CD4-positive, CD25-positive, alpha-beta regulatory T cell (primary cell): ENCODE measurements around the gene GALNT1. TPM values are rescaled to one million over a fixed set of nuclear protein-coding genes. Genes with fewer than 3 reads are reported as not detected.

Experiments
- ATAC-seq, 2 donors: fragments of 150-1000 bp; cut with Tn5 transposase; one replicate each; pipeline ENCODE4 v1.10.0; 2021; ENCODE audit warnings: low read depth in 2 of 2, moderate number of reproducible peaks in 2 of 2, moderate library complexity in 1 of 2
- DNase-seq, 3 donors: peaks; one replicate each; pipeline versions ENCODE4 v3.0.0 to v3.0.0-alpha.2; 2012 to 2022; ENCODE audit warnings: mixed read lengths in 1 of 3
- H3K27ac ChIP-seq: one replicate; pipeline ENCODE4 v1.7.0; 2013; ENCODE audit warnings: mild to moderate bottlenecking, low read length; ENCODE audit not compliant: insufficient read depth, poor library complexity, severe bottlenecking
- H3K27me3 ChIP-seq: one replicate; pipeline ENCODE4 v1.7.0; 2013; ENCODE audit warnings: low read length; ENCODE audit not compliant: control insufficient read depth, insufficient read depth
- H3K36me3 ChIP-seq: one replicate; pipeline ENCODE4 v1.7.0; 2013; ENCODE audit warnings: mild to moderate bottlenecking, low read length, moderate library complexity; ENCODE audit not compliant: control insufficient read depth, insufficient read depth
- H3K4me1 ChIP-seq: 2 replicates; pipeline ENCODE4 v1.7.0; 2013; ENCODE audit warnings: mild to moderate bottlenecking, low read length; ENCODE audit not compliant: insufficient read depth, control insufficient read depth, poor library complexity, severe bottlenecking
- H3K4me3 ChIP-seq: one replicate; pipeline ENCODE4 v1.7.0; 2013; ENCODE audit warnings: low read depth, mild to moderate bottlenecking, low read length, moderate library complexity
- H3K9me3 ChIP-seq, 2 experiments: 1 replicate in 1 of 2; 2 replicates in 1 of 2; pipeline ENCODE4 v1.7.0; 2013; ENCODE audit warnings: low read length in 2 of 2, mild to moderate bottlenecking in 1 of 2, moderate library complexity in 1 of 2; ENCODE audit not compliant: control insufficient read depth in 2 of 2
- H3K27ac Mint-ChIP-seq, 3 donors: one replicate each; pipeline ENCODE4 v1.8.0; 2020 to 2022; ENCODE audit warnings: mild to moderate bottlenecking in 3 of 3, mixed read lengths in 3 of 3, moderate library complexity in 2 of 3
- H3K27me3 Mint-ChIP-seq: one replicate; pipeline ENCODE4 v1.8.0; 2022; ENCODE audit warnings: mild to moderate bottlenecking, mixed read lengths
- H3K36me3 Mint-ChIP-seq: one replicate; pipeline ENCODE4 v1.8.0; 2020; ENCODE audit warnings: mixed read lengths
- H3K4me1 Mint-ChIP-seq, 4 donors: one replicate each; pipeline ENCODE4 v1.8.0; 2020 to 2022; ENCODE audit warnings: mixed read lengths in 4 of 4, mild to moderate bottlenecking in 1 of 4
- H3K4me3 Mint-ChIP-seq, 4 donors: one replicate each; pipeline ENCODE4 v1.8.0; 2020 to 2022; ENCODE audit warnings: mild to moderate bottlenecking in 4 of 4, mixed read lengths in 4 of 4, moderate library complexity in 3 of 4
- H3K9me3 Mint-ChIP-seq, 7 donors: one replicate each; pipeline ENCODE4 v1.8.0; 2020 to 2022; ENCODE audit warnings: mixed read lengths in 7 of 7, mild to moderate bottlenecking in 3 of 7, moderate library complexity in 2 of 7
- polyA plus RNA-seq, 4 donors: library from polyadenylated mRNA; unstranded; fragments of 300-500 nt; fragmentation: Illumina TruSeq; gene quantifications; one replicate each; pipeline ENCODE4 v1.2.3, GENCODE V29; 2021
- total RNA-seq: library from RNA; stranded (reverse); gene quantifications from one replicate; pipeline ENCODE4 v1.2.3, GENCODE V29; 2022

Gene GALNT1
- total and polyA plus RNA-seq, 5 donors from 2014 or later = 18.8 to 49.6 (median 22.7) TPM

GRCh38 chr18:35682281-35682867, 100.8 kb downstream of the GALNT1 start:
- DNase-seq (no peak), ATAC-seq (no peak)
- Mint-ChIP-seq H3K27me3 (no peaks in the 10 kb centered on the region), H3K36me3 (peaks cover 35% of the 10 kb centered on the region), H3K4me1 (no peaks in the 10 kb centered on the region), H3K9me3 (no peaks in the 10 kb centered on the region), H3K4me3 (no peak overlapping the region), H3K27ac (no peak overlapping the region)
- H3K27ac ChIP-seq = no peak overlapping the region
- no peaks in the 10 kb centered on the region for H3K9me3 ChIP-seq
- peaks cover 9% of the 10 kb centered on the region for H3K36me3 ChIP-seq
- H3K4me3 ChIP-seq = no peak overlapping the region
- no peaks in the 10 kb centered on the region for H3K27me3 ChIP-seq
- no peaks in the 10 kb centered on the region for H3K4me1 ChIP-seq

GRCh38 chr18:35683021-35683420, 101.5 kb downstream of the GALNT1 start:
- Mint-ChIP-seq H3K9me3 (no peaks in the 10 kb centered on the region), H3K36me3 (peaks cover 37% of the 10 kb centered on the region), H3K4me1 (no peaks in the 10 kb centered on the region), H3K4me3 (no peak overlapping the region), H3K27me3 (no peaks in the 10 kb centered on the region), H3K27ac (no peak overlapping the region)
- Histone ChIP-seq H3K4me3 (no peak overlapping the region), H3K9me3 (no peaks in the 10 kb centered on the region), H3K27ac (no peak overlapping the region), H3K4me1 (no peaks in the 10 kb centered on the region), H3K36me3 (peaks cover 9% of the 10 kb centered on the region), H3K27me3 (no peaks in the 10 kb centered on the region)
- no peak for DNase-seq
- no peak for ATAC-seq

- Histone ChIP-seq H3K27ac (no peak overlapping the region), H3K4me1 (no peaks in the 10 kb centered on the region), H3K27me3 (no peaks in the 10 kb centered on the region), H3K36me3 (peaks cover 16% of the 10 kb centered on the region), H3K9me3 (no peaks in the 10 kb centered on the region), H3K4me3 (no peak overlapping the region)
- Mint-ChIP-seq H3K36me3 (peaks cover 30% of the 10 kb centered on the region), H3K4me1 (no peaks in the 10 kb centered on the region), H3K27ac (no peak overlapping the region), H3K27me3 (no peaks in the 10 kb centered on the region), H3K4me3 (no peak overlapping the region), H3K9me3 (no peaks in the 10 kb centered on the region)
- no peak for ATAC-seq
- DNase-seq = no peak
Observed at GRCh38 chr18:35688757-35689156, 107.2 kb downstream of the GALNT1 start.

GRCh38 chr18:35689728-35690127, 108.2 kb downstream of the GALNT1 start:
- DNase-seq (no peak), ATAC-seq (no peak)
- H3K27ac ChIP-seq = no peak overlapping the region
- H3K9me3 ChIP-seq = no peaks in the 10 kb centered on the region
- no peaks in the 10 kb centered on the region for H3K9me3 Mint-ChIP-seq
- no peaks in the 10 kb centered on the region for H3K27me3 ChIP-seq
- H3K4me1 ChIP-seq = no peaks in the 10 kb centered on the region
- peaks cover 12% of the 10 kb centered on the region for H3K36me3 ChIP-seq
- no peak overlapping the region for H3K27ac Mint-ChIP-seq
- no peak overlapping the region for H3K4me3 ChIP-seq
- H3K4me1 Mint-ChIP-seq = no peaks in the 10 kb centered on the region
- peaks cover 25% of the 10 kb centered on the region for H3K36me3 Mint-ChIP-seq
- H3K27me3 Mint-ChIP-seq = no peaks in the 10 kb centered on the region
- no peak overlapping the region for H3K4me3 Mint-ChIP-seq

GRCh38 chr18:35691625-35692024, 110.1 kb downstream of the GALNT1 start:
- Histone ChIP-seq H3K36me3 (peaks cover 12% of the 10 kb centered on the region), H3K27me3 (no peaks in the 10 kb centered on the region), H3K4me1 (no peaks in the 10 kb centered on the region), H3K9me3 (no peaks in the 10 kb centered on the region), H3K27ac (no peak overlapping the region), H3K4me3 (no peak overlapping the region)
- H3K9me3 Mint-ChIP-seq = no peaks in the 10 kb centered on the region
- H3K4me1 Mint-ChIP-seq = no peaks in the 10 kb centered on the region
- DNase-seq (no peak), ATAC-seq (no peak)
- no peak overlapping the region for H3K4me3 Mint-ChIP-seq
- H3K36me3 Mint-ChIP-seq = peaks cover 31% of the 10 kb centered on the region
- H3K27ac Mint-ChIP-seq = no peak overlapping the region
- no peaks in the 10 kb centered on the region for H3K27me3 Mint-ChIP-seq

- Histone ChIP-seq H3K27me3 (no peaks in the 10 kb centered on the region), H3K27ac (no peak overlapping the region), H3K36me3 (peaks cover 10% of the 10 kb centered on the region), H3K9me3 (no peaks in the 10 kb centered on the region), H3K4me3 (no peak overlapping the region), H3K4me1 (no peaks in the 10 kb centered on the region)
- ATAC-seq (no peak), DNase-seq (no peak)
- Mint-ChIP-seq H3K4me1 (no peaks in the 10 kb centered on the region), H3K27me3 (no peaks in the 10 kb centered on the region), H3K27ac (no peak overlapping the region), H3K36me3 (peaks cover 26% of the 10 kb centered on the region), H3K9me3 (no peaks in the 10 kb centered on the region), H3K4me3 (no peak overlapping the region)
Observed at GRCh38 chr18:35692866-35693265, 111.3 kb downstream of the GALNT1 start.

- no peaks in the 10 kb centered on the region for H3K4me1 Mint-ChIP-seq
- H3K4me3 ChIP-seq = no peak overlapping the region
- H3K36me3 Mint-ChIP-seq = peaks cover 20% of the 10 kb centered on the region
- H3K27ac Mint-ChIP-seq = no peak overlapping the region
- ATAC-seq (no peak), DNase-seq (no peak)
- no peaks in the 10 kb centered on the region for H3K9me3 Mint-ChIP-seq
- H3K27ac ChIP-seq = no peak overlapping the region
- H3K27me3 ChIP-seq = no peaks in the 10 kb centered on the region
- H3K9me3 ChIP-seq = no peaks in the 10 kb centered on the region
- no peak overlapping the region for H3K4me3 Mint-ChIP-seq
- no peaks in the 10 kb centered on the region for H3K27me3 Mint-ChIP-seq
- no peaks in the 10 kb centered on the region for H3K4me1 ChIP-seq
- H3K36me3 ChIP-seq = peaks cover 10% of the 10 kb centered on the region
Observed at GRCh38 chr18:35693829-35694228, 112.3 kb downstream of the GALNT1 start.

GRCh38 chr18:35694808-35695207, 113.3 kb downstream of the GALNT1 start:
- H3K4me3 ChIP-seq = no peak overlapping the region
- Mint-ChIP-seq H3K4me1 (no peaks in the 10 kb centered on the region), H3K27me3 (no peaks in the 10 kb centered on the region), H3K4me3 (no peak overlapping the region), H3K9me3 (no peaks in the 10 kb centered on the region), H3K27ac (no peak overlapping the region), H3K36me3 (peaks cover 25% of the 10 kb centered on the region)
- no peaks in the 10 kb centered on the region for H3K27me3 ChIP-seq
- peaks cover 10% of the 10 kb centered on the region for H3K36me3 ChIP-seq
- no peaks in the 10 kb centered on the region for H3K9me3 ChIP-seq
- no peaks in the 10 kb centered on the region for H3K4me1 ChIP-seq
- DNase-seq = peak in 1 of 3 donors; percentile 14
- no peak for ATAC-seq
- H3K27ac ChIP-seq = no peak overlapping the region
